Keratinocyte (primary cell): ENCODE results near the gene IL32. TPM values are rescaled to one million over a fixed set of nuclear protein-coding genes. Genes with fewer than 3 reads are reported as not detected.
"Not testable (repeated sequence)": the region's sequence is repeated elsewhere in the genome, so short reads cannot be mapped to it uniquely, and the experiment has no call there.

Source experiments
- DNase-seq: peaks from one replicate; pipeline ENCODE4 v3.0.0-alpha.2; 2011; ENCODE audit warnings: low read depth, missing footprints, low spot score
- FAIRE-seq: peaks from 2 replicates; lab custom pipeline; 2011; peaks lifted over from hg19 to GRCh38; lab: Jason Lieb, UNC
- H2AFZ ChIP-seq: 2 replicates; pipeline ENCODE4 v1.6.0; 2012; ENCODE audit warnings: low read length, control low read depth, inconsistent platforms; ENCODE audit not compliant: control insufficient read depth
- H3K27ac ChIP-seq: 2 replicates; pipeline ENCODE4 v1.5.1; 2011; ENCODE audit warnings: low read length; ENCODE audit not compliant: control insufficient read depth, insufficient read depth
- H3K27me3 ChIP-seq: 3 replicates; pipeline ENCODE4 v1.6.0; 2011; ENCODE audit warnings: low read length; ENCODE audit not compliant: control insufficient read depth, insufficient read depth; ENCODE audit errors: extremely low read depth
- H3K36me3 ChIP-seq, 2 experiments: 2 replicates in 1 of 2; 3 replicates in 1 of 2; pipeline ENCODE4 v1.5.1; 2011; ENCODE audit warnings: low read length in 2 of 2, mild to moderate bottlenecking in 1 of 2; ENCODE audit not compliant: control insufficient read depth in 2 of 2, insufficient read depth in 2 of 2; ENCODE audit errors: extremely low read depth in 1 of 2
- H3K4me1 ChIP-seq: 3 replicates; pipeline ENCODE4 v1.5.1; 2011; ENCODE audit warnings: low read length; ENCODE audit not compliant: control insufficient read depth, insufficient read depth; ENCODE audit errors: extremely low read depth
- H3K4me2 ChIP-seq: 3 replicates; pipeline ENCODE4 v1.6.0; 2011; ENCODE audit warnings: low read depth, low read length; ENCODE audit not compliant: control insufficient read depth, insufficient read depth; ENCODE audit errors: extremely low read depth
- H3K4me3 ChIP-seq, 3 experiments: fragments of 200-600 bp in 1 of 3; sonication (generic) in 1 of 3; 2 replicates in 2 of 3; 3 replicates in 1 of 3; pipeline ENCODE4 v1.5.1; 2011 to 2016; ENCODE audit warnings: low read length in 3 of 3, mild to moderate bottlenecking in 3 of 3, control low read depth in 2 of 3, inconsistent platforms in 1 of 3, low read depth in 1 of 3, mixed read lengths in 1 of 3, mixed run types in 1 of 3, moderate library complexity in 1 of 3; ENCODE audit not compliant: control insufficient read depth in 2 of 3, insufficient read depth in 2 of 3; ENCODE audit errors: extremely low read depth in 1 of 3
- H3K79me2 ChIP-seq: 2 replicates; pipeline ENCODE4 v1.6.0; 2012; ENCODE audit warnings: low read length; ENCODE audit not compliant: control insufficient read depth, insufficient read depth
- H3K9ac ChIP-seq: 3 replicates; pipeline ENCODE4 v1.6.0; 2011; ENCODE audit warnings: low read length; ENCODE audit not compliant: control insufficient read depth, insufficient read depth; ENCODE audit errors: extremely low read depth
- H3K9me1 ChIP-seq: 3 replicates; pipeline ENCODE4 v1.6.0; 2011; ENCODE audit warnings: low read length; ENCODE audit not compliant: control insufficient read depth, insufficient read depth; ENCODE audit errors: extremely low read depth
- H3K9me3 ChIP-seq: 2 replicates; pipeline ENCODE4 v1.5.1; 2012; ENCODE audit warnings: low read depth, low read length; ENCODE audit not compliant: control insufficient read depth
- H4K20me1 ChIP-seq: 3 replicates; pipeline ENCODE4 v1.6.0; 2011; ENCODE audit warnings: low read length; ENCODE audit not compliant: control insufficient read depth, insufficient read depth; ENCODE audit errors: extremely low read depth
- EZH2 ChIP-seq: IDR thresholded peaks from one replicate; pipeline ENCODE4 v1.6.1; 2012; ENCODE audit warnings: inconsistent platforms, mild to moderate bottlenecking, low read length, moderate library complexity
- dilution Hi-C: fragments of 300-500 bp; cut with MboI; formaldehyde crosslinking; loops from one replicate; pipeline ENCODE4 v1.7.0; 2020; ENCODE audit warnings: low sequenced_read_pairs; ENCODE audit not compliant: extremely low pct_ligation_motif_present
- polyA plus RNA-seq, 5 experiments: library from polyadenylated mRNA; depleted of rRNA in 3 of 5; stranded (reverse) in 3 of 5; stranded (forward) in 1 of 5; unstranded in 1 of 5; fragments of >200 nt; gene quantifications; 1 replicate in 1 of 5; 2 replicates in 3 of 5; 3 replicates in 1 of 5; pipeline versions ENCODE4 v1.2.1 to v1.2.3, GENCODE V29; 2011 to 2012; ENCODE audit warnings: missing spikeins in 2 of 5, low read depth in 1 of 5, low replicate concordance in 1 of 5
- TF ChIP-seq, protein P1 (sequence below), 3 experiments: IDR thresholded peaks in 1 of 3; conservative IDR thresholded peaks in 1 of 3; optimal IDR thresholded peaks in 1 of 3; 2 replicates in 2 of 3; 3 replicates in 1 of 3; pipeline versions ENCODE3 to v1.5.1; 2011; ENCODE audit warnings: low read length in 3 of 3, mild to moderate bottlenecking in 3 of 3, moderate library complexity in 2 of 3, control low read depth in 1 of 3, inconsistent platforms in 1 of 3; ENCODE audit not compliant: insufficient read depth in 2 of 3; ENCODE audit errors: extremely low read depth in 1 of 3

IL32 gene
- polyA plus RNA-seq, 1 donor (not counting 4 experiments of a cell fraction or from before 2014, with no cell fraction given): 0.28 TPM

DNA sequence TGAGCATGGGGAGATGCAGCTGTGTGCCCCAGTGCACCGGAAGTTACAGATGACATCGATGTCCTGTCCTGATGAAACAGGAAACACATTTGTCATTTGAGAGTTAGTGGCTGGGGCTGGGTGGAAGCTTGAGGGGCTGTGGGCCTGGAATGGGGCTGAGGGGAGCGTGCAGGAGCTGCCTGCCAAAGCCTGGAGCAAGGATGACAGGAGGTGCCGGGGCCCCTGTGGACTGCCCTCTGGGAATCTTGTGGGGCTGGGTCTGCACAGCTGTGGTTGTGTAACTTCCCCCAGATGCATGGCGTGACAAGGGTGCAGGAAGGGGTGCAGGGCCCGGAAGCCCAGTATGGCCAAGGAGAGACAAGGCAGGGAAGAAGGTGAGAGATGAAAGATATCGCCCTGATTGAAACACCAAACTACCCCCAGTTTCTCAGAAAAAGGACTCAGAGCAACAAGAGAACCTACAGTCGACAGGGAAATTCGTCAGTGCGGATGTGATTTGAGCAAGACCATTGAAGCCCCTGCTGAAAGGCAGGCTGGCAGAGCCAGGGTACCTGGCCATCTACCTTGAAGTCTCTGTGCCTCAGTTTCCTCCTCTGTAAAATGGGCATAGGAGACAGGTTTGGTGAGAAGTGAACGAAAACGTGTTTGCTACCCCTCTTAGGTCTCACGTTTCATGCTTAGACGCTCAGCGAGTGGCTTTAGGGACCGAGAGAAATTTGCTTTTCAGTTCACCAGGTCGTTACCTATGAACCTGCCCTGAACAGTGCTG, 10.3 kb upstream of the IL32 start:
- no peak overlapping the region for H3K27ac ChIP-seq
- H3K4me2 ChIP-seq: no peak overlapping the region
- peaks cover 0 to 6% of the 10 kb centered on the region in 2 experiments for H3K36me3 ChIP-seq
- H3K9me3 ChIP-seq: no peaks in the 10 kb centered on the region
- dilution Hi-C loops: no loop called here
- H3K9ac ChIP-seq: no peak overlapping the region
- no peaks in the 10 kb centered on the region for H4K20me1 ChIP-seq
- H3K27me3 ChIP-seq: peaks cover 2% of the 10 kb centered on the region
- H2AFZ ChIP-seq: no peak overlapping the region
- H3K4me1 ChIP-seq: peaks cover 8% of the 10 kb centered on the region
- DNase-seq (no peak), FAIRE-seq (no peak)
- no peaks in the 10 kb centered on the region for H3K79me2 ChIP-seq
- no peak for TF ChIP-seq EZH2
- TF ChIP-seq, protein P1, sequence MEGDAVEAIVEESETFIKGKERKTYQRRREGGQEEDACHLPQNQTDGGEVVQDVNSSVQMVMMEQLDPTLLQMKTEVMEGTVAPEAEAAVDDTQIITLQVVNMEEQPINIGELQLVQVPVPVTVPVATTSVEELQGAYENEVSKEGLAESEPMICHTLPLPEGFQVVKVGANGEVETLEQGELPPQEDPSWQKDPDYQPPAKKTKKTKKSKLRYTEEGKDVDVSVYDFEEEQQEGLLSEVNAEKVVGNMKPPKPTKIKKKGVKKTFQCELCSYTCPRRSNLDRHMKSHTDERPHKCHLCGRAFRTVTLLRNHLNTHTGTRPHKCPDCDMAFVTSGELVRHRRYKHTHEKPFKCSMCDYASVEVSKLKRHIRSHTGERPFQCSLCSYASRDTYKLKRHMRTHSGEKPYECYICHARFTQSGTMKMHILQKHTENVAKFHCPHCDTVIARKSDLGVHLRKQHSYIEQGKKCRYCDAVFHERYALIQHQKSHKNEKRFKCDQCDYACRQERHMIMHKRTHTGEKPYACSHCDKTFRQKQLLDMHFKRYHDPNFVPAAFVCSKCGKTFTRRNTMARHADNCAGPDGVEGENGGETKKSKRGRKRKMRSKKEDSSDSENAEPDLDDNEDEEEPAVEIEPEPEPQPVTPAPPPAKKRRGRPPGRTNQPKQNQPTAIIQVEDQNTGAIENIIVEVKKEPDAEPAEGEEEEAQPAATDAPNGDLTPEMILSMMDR (optimal IDR thresholded peaks at IDR 0.05 in 1 of 3, IDR thresholded peaks at IDR 0.05 in 1 of 3, conservative IDR thresholded peaks at IDR 0.05 in 1 of 3; ENCODE audit: extremely low read depth in 1 of 3, insufficient read depth in 2 of 3, low read length in 3 of 3): no peak
- H3K4me3 ChIP-seq: no peak overlapping the region
- H3K9me1 ChIP-seq: no peaks in the 10 kb centered on the region

DNA sequence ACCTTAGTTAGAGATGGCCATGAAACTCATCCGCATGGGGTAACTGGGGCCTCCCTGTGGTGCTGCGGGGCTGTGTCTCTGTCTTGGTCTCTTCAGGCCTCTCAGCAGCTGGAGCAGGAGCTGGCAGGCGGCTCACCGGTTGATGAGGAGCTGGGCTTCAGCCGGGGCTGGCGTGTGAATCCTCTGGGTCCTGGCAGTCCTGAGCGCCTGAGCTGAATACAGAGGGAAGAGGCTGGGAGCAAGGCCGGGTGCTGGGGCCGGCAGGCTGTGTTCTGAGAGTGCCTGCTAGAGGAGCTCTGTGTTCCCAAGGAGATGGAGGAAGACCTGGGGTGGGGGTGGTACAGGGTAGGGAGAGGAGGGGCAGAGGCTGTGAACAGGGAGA, 9.7 kb upstream of the IL32 start:
- dilution Hi-C loops, FAIRE-seq, H3K9ac ChIP-seq: not testable (repeated sequence)

More for the DNA sequence above, 9.7 kb upstream of the IL32 start:
- H3K4me1 ChIP-seq, H3K36me3 ChIP-seq, H4K20me1 ChIP-seq, H2AFZ ChIP-seq, H3K4me3 ChIP-seq, H3K27me3 ChIP-seq, H3K9me1 ChIP-seq, H3K79me2 ChIP-seq, H3K9me3 ChIP-seq, DNase-seq, H3K27ac ChIP-seq, H3K4me2 ChIP-seq: not testable (repeated sequence)
